Motor neuron (in vitro differentiated cells): Measurements from ENCODE around the gene UBE2G2. TPM values are rescaled to one million over a fixed set of nuclear protein-coding genes. Genes with fewer than 3 reads are reported as not detected.
A peak's percentile ranks its signal among the peaks of the same experiment; 100 is the strongest.

Experiments
- ATAC-seq, 8 experiments: fragments of 200-7000 bp; cut with Tn5 transposase; replicated peaks in 6 of 8; 2 replicates each; pipeline ENCODE4 v1.8.0; 2021; ENCODE audit warnings: mild to moderate bottlenecking in 8 of 8, moderate library complexity in 8 of 8
- H3K27ac ChIP-seq, 2 donors: fragments of 250-450 bp; sonication (Bioruptor Pico); 2 replicates each; pipeline ENCODE4 v1.9.0; 2021; ENCODE audit warnings: antibody characterized with exemption in 2 of 2, mild to moderate bottlenecking in 2 of 2, moderate library complexity in 1 of 2
- H3K4me1 ChIP-seq, 2 donors: fragments of 250-450 bp; sonication (Bioruptor Pico); replicated peaks in 1 of 2; 2 replicates each; pipeline ENCODE4 v1.6.1; 2021; ENCODE audit warnings: antibody characterized with exemption in 2 of 2, mild to moderate bottlenecking in 2 of 2, moderate library complexity in 1 of 2
- H3K4me3 ChIP-seq, 5 donors: fragments of 250-450 bp; sonication (Bioruptor Pico); 2 replicates each; pipeline ENCODE4 v1.9.0; 2021; ENCODE audit warnings: antibody characterized with exemption in 5 of 5, mild to moderate bottlenecking in 5 of 5, moderate library complexity in 4 of 5
- WGBS, 10 experiments: fragments of 450-650 bp; shearing (Covaris generic); methylation state at CpG; one replicate each; pipeline ENCODE4 v1.0.0; 2022; 5-methylcytosine and 5-hydroxymethylcytosine counted together
- in situ Hi-C, 9 experiments: fragments of 400-800 bp; cut with MboI; loops; one replicate each; pipeline ENCODE4 v1.15.0; 2021; ENCODE audit warnings: low sequenced_read_pairs in 9 of 9, low pct_unique_long_range_greater_than_20kb in 2 of 9; ENCODE audit not compliant: unreplicated experiment in 9 of 9
- total RNA-seq, 8 experiments: library from RNA; unstranded; fragments of 300-600 nt; gene quantifications; 2 replicates each; pipeline versions ENCODE4 v1.2.3 to v1.2.4, GENCODE V29; 2022

The UBE2G2 gene
- total RNA-seq, 8 experiments from 2014 or later = 32.6 to 142 (median 54.7) TPM

DNA sequence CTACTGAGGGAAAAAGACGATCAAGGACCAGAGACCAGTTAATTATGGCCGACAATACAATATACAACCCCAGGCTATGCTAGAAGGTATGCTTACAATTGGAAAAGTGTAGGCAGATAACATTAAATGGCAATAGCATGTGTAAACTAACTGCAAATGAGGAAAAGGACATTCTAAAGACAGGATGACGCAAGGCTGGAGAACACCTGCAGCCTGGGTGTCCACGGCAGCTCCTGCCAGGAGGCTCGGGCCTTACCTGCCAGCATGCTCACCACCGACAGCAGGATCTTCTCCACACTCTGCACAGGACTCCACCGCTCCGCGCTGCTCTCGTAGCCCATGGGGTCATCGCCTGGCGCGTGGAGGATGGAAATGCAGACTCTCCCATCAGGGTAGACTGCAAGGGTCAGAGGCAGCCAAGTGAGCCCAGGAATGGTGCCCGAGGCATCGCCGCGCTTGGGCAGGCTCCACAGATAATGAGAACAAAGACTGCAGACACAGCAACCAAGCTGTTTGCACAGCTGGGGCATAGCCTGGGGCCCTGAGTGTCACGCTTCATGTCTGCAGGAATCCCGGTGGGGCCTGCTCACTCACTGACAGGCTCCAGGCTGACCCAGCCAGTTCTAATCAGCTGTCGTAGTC, 28.2 kb downstream of the UBE2G2 start:
- Histone ChIP-seq H3K27ac (no peak overlapping the region), H3K4me1 (peaks cover 10 to 12% of the 10 kb centered on the region in 2 donors), H3K4me3 (no peak overlapping the region)
- WGBS, 10 experiments = 60 to 100% (median 86%) methylated on average over 1 to 14 of the region's 20 CpGs; no CpG with 5 or more reads in 1 of the 10 experiments
- in situ Hi-C loops = no loop called here
- ATAC-seq = peak; percentile 52 to 99 (median 72)

GRCh38 chr21:44771896-44772525, 29.6 kb downstream of the UBE2G2 start:
- H3K4me1 ChIP-seq = peaks cover 10 to 20% of the 10 kb centered on the region in 2 donors
- no peak overlapping the region for H3K27ac ChIP-seq
- WGBS, 10 experiments = 94 to 100% (median 100%) methylated on average over 1 to 8 of the region's 17 CpGs; no CpG with 5 or more reads in 5 of the 10 experiments
- in situ Hi-C loops = no loop called here
- peak in 3 of 8 experiments; percentile 2 to 32 (median 18) for ATAC-seq
- H3K4me3 ChIP-seq = no peak overlapping the region

- peak in 5 of 8 experiments; percentile 35 to 76 (median 61) for ATAC-seq
- peak overlapping the region; percentile 3 to 22 for H3K27ac ChIP-seq
- in situ Hi-C loops = no loop called here
- no peak overlapping the region for H3K4me3 ChIP-seq
- peaks cover 10 to 20% of the 10 kb centered on the region in 2 donors for H3K4me1 ChIP-seq
- WGBS, 10 experiments = 49 to 86% (median 68%) methylated on average over 3 to 16 of the region's 30 CpGs; no CpG with 5 or more reads in 4 of the 10 experiments
These were observed 33.5 kb downstream of the UBE2G2 start for GRCh38 chr21:44767834-44768831.

- peaks cover 10 to 20% of the 10 kb centered on the region in 2 donors for H3K4me1 ChIP-seq
- in situ Hi-C loops = no loop called here
- 90% methylated on average over 2 of the region's 11 CpGs; no CpG with 5 or more reads in 9 of the 10 experiments for WGBS, 10 experiments
- H3K4me3 ChIP-seq = no peak overlapping the region
- no peak overlapping the region for H3K27ac ChIP-seq
- ATAC-seq = no peak
These were observed 34.7 kb downstream of the UBE2G2 start for GRCh38 chr21:44766818-44767354.

- Histone ChIP-seq H3K27ac (no peak overlapping the region), H3K4me1 (peaks cover 10 to 20% of the 10 kb centered on the region in 2 donors), H3K4me3 (no peak overlapping the region)
- WGBS, 10 experiments = 80 to 100% (median 90%) methylated on average over 1 to 12 of the region's 24 CpGs; no CpG with 5 or more reads in 6 of the 10 experiments
- in situ Hi-C loops = no loop called here
- peak in 1 of 8 experiments; percentile 11 for ATAC-seq
These were observed 35.4 kb downstream of the UBE2G2 start for GRCh38 chr21:44766014-44766817.

DNA sequence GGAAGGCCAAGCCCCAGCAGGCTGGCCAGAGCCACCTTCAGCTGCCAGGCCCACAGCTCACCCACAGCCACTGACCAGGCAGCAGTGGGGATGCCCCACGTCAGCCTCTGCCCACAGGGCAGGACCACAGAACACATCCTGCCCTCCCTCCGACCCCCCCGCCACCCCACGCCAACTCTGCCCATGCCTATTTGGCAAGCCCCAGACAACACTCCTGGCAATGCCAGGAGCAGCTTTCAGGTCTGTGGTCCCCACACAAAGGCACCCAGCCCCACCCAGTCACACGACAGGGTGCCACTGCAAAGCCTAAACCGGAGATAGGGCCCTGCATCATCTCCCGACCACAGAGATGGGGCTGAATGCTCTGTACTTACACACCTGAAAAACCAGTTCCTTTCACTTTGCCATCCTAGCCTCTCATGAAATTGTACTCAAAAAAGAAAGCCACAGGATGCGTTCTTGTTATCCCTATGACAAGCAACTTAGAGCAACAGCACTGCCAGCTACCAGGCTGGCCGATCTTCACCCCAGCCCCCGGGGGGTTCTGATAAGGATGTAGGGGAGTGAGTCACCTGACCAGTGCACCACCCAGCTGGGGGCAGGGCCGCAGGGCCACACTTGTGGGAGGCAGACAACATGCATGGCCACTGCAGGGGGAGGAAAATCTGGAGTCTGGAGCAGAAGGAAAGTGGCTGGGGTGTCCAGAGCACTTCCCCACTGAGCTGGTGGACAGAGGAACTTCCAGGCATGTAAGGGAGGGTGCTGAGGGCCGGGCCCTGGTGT, 36.2 kb downstream of the UBE2G2 start:
- no peak overlapping the region for H3K4me3 ChIP-seq
- peak in 5 of 8 experiments; percentile 5 to 39 (median 12) for ATAC-seq
- WGBS, 10 experiments = 20 to 66% (median 60%) methylated on average over 1 to 4 of the region's 12 CpGs; no CpG with 5 or more reads in 7 of the 10 experiments
- in situ Hi-C loops = no loop called here
- H3K27ac ChIP-seq = no peak overlapping the region
- peaks cover 10 to 20% of the 10 kb centered on the region in 2 donors for H3K4me1 ChIP-seq

DNA sequence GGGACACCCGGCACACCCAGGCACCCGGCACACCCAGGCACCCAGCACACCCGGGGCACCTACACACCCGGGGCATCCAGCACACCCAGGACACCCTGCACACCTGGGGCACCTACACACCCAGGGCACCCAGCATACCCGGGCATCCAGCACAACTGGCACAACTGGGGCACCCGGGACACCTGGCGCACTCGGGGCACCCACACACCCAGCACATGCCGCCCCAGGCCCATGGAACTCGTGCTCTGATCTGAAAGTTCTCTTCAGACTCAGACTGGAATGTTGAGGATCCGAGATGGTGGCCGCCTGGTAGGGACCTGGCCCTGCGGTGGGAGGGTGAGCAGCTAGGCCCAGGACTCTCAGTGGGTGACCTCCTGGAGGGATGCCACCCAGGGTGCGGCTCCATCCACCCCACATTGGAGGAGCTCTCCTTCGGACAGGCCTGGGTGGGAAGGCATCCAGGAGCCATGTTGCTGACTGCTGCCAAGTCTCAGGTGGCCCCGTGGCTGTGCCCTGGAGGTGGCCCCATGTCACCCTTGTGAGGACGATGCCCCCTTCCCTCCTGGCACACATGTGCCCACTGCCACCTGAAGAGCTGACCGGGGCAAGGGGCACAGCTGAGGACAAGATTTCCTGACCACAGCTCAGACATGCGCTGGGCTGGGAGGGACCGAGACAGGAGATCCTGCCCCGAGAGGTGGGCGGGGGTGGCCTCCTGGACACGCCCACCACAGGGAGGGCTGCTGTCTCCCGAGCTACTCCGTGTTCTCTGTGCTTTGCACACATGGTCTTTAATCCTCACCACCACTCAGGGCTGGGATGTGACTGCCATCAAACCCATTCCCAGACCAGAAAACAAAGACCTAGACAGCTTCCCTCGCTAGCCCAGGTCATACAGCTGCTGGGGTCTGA, 37.0 kb downstream of the UBE2G2 start:
- Histone ChIP-seq H3K4me1 (peaks cover 10 to 20% of the 10 kb centered on the region in 2 donors), H3K4me3 (no peak overlapping the region), H3K27ac (no peak overlapping the region)
- 0 to 90% (median 32%) methylated on average over 1 to 4 of the region's 26 CpGs; no CpG with 5 or more reads in 6 of the 10 experiments for WGBS, 10 experiments
- in situ Hi-C loops = no loop called here
- peak in 7 of 8 experiments; percentile 31 to 80 (median 56) for ATAC-seq

DNA sequence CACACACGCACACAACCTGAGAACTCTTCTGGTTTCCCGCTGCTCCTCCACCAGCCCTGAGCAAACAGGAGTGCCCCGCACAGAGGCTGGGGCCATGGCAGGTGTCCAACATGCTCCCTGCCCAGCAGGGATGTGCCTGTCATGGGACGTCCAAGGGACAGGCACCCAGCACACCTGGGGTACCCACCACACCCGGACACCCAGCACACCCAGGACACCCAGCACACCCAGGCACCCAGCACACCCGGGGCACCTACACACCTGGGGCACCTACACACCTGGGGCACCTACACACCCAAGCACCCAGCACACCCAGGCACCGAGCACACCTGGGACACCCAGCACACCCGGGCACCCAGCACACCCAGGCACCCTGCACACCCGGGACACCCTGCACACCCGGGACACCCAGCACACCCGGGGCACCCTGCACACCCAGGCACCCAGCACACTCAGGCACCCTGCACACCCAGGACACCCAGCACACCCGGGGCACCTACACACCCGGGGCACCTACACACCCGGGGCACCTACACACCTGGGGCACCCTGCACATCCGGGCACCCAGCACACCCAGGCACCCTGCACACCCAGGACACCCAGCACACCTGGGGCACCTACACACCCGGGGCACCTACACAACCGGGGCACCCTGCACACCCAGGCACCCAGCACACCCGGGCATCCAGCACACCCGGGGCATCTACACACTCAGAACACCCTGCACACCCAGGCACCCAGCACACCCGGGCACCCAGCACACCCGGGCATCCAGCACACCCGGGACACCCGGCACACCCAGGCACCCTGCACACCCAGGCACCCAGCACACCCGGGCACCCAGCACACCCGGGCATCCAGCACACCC, 37.9 kb downstream of the UBE2G2 start:
- 83 to 100% (median 87%) methylated on average over 1 to 3 of the region's 25 CpGs; no CpG with 5 or more reads in 7 of the 10 experiments for WGBS, 10 experiments
- H3K4me1 ChIP-seq = peaks cover 8 to 18% of the 10 kb centered on the region in 2 donors
- H3K4me3 ChIP-seq = no peak overlapping the region
- ATAC-seq = no peak
- in situ Hi-C loops = no loop called here
- H3K27ac ChIP-seq = no peak overlapping the region

- ATAC-seq = no peak
- WGBS, 10 experiments = 60 to 87% (median 77%) methylated on average over 3 to 6 of the region's 8 CpGs; no CpG with 5 or more reads in 7 of the 10 experiments
- Histone ChIP-seq H3K4me1 (peaks cover 4 to 11% of the 10 kb centered on the region in 2 donors), H3K4me3 (no peak overlapping the region), H3K27ac (no peak overlapping the region)
- in situ Hi-C loops = no loop called here
These were observed 38.6 kb downstream of the UBE2G2 start for GRCh38 chr21:44763050-44763378.
